Measurements from ENCODE around the gene A3GALT2.

Gene A3GALT2

GRCh38 chr1:33331444-33332356 lies 10.8 kb upstream of the A3GALT2 start:
- DNase-seq (ENCODE audit: low spot score) = no peak

DNA sequence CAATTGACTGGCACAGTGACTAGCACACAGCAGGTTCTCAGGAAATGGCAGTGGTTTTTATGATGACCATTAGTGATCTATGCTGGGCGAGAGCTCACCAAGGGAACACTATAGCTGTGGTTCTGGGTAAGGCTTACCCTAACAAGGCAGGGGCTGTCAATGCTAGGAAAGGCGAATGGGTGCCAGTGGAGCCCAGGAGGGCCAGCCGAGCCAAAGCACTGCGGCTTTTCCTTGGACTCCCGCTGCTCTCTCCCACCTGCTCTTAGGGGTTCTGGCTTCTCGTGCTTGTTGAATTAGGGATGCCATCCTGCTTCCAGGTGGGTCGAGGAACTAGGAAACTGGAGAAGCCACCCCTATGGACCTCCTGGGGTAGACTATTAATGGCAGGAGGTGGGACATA lies 10.0 kb upstream of the A3GALT2 start:
- no peak for DNase-seq (ENCODE audit: low spot score)

GRCh38 chr1:33330361-33330890 lies 9.5 kb upstream of the A3GALT2 start:
- DNase-seq (ENCODE audit: low spot score) = no peak

- no peak for DNase-seq (ENCODE audit: low spot score)
Observed at GRCh38 chr1:33329600-33330305, 8.9 kb upstream of the A3GALT2 start.

DNA sequence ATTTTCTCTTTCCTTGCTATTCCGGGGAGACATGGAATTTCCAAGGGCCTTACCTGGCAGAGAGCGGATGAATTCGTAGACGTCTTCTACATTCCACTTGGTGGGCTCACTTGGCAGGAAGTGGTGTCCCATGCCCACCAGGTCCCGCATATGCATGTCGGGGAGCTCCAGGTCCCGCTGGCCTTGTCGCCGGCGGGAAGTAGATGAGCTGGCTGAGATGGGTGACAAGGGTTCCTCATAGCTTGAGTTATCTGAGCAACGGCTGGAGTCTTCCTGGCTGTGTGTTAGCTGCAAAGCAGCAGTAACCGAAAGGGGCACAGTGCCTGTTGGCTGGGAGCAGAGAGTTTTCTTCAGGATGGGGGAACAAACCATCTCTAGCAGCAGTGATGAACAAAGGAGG lies 7.9 kb upstream of the A3GALT2 start:
- DNase-seq (ENCODE audit: low spot score) = no peak

DNA sequence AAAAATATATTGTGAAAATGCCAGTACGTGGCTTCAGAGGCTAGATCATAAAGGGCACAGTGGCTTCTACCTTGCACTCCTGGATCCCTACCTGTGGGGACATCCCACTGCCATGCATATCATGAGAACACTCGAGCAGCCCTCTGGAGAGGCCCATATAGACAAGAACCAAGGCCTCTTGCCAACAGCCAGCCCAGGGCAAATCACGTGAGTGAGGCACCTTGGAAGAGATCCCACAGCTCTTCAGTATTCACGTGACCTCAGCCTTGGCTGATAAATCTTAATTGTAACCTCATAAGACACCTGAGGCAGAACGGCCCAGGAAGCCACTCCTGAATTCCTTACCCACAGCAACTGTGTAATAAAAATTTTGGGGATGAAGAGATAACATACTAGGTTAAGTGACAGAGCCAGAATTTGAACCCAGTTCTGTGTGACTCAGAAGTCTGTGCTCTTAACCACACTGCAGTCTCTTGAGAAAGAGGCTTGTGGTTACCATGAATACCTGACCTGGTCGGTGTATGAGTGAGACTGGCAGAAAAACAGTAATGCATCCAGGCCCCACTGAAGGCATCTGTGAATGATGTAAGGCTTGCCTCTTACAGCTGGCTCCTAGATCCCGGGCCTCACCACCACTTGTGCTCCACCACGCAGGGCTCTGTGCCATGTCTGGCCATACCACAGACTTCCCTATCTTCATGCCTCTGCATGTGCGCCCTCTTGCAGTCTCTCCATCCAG lies 6.9 kb upstream of the A3GALT2 start:
- no peak for DNase-seq (ENCODE audit: low spot score)

DNA sequence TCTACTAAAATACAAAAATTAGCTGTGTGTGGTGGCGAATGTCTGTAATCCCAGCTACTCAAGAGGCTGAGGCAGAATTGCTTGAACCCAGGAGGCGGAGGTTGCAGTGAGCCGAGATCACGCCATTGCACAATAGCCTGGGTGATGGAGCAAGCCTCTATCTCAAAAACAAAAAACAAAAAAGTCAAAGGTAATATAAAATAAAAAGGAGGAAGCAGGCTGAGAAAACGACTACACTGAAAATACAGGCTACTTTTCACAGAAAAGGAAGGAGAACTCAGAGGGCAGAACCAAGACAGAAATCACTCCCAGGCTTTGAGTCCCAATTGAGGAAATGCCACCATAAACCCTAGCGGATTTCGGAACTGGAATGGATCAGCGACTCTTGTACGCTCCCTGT lies 5.9 kb upstream of the A3GALT2 start:
- no peak for DNase-seq (ENCODE audit: low spot score)

DNA sequence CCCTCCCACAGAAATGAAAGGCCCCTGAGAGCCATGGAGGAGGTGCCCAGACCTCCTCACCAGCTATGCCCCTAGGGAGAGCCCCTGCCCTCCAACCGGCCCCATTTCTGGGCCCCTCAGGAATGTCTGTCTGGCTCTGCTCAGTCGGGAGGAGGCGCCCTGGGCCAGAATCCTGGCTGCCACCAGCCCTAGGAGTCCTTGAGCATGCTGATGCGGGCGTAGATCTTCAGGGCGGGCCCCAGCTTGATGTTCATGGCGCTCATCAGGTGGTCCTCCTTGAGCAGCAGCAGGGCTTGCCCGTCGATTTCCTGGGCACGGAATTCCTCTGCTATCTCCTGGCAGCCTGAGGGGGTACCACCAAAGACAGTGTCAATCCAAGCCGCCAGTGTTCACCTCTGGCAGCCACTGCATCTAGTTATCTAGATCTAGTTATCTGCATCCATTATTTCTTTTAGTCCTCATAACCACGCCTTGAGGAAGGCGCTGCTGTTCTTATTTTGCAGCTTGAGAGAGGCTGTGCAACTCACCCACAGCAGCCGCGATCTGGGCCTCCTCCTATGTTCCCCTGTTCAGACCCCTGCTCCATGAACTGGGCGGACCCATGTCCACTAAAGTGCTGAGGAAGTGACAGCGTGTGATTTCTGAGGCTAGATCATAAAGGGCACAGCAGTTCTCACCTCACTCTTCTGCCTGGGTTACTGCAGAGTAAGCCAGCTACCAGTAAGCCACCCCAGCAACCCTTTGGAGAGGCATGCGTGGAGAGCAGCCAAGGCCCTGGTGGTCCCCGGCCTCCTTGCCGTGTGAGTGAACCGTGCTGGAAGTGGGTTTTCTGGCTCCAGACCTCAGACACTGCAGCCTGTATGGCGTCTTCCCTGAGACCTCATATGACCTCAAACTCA lies 4.0 kb upstream of the A3GALT2 start:
- no peak for DNase-seq (ENCODE audit: low spot score)

DNA sequence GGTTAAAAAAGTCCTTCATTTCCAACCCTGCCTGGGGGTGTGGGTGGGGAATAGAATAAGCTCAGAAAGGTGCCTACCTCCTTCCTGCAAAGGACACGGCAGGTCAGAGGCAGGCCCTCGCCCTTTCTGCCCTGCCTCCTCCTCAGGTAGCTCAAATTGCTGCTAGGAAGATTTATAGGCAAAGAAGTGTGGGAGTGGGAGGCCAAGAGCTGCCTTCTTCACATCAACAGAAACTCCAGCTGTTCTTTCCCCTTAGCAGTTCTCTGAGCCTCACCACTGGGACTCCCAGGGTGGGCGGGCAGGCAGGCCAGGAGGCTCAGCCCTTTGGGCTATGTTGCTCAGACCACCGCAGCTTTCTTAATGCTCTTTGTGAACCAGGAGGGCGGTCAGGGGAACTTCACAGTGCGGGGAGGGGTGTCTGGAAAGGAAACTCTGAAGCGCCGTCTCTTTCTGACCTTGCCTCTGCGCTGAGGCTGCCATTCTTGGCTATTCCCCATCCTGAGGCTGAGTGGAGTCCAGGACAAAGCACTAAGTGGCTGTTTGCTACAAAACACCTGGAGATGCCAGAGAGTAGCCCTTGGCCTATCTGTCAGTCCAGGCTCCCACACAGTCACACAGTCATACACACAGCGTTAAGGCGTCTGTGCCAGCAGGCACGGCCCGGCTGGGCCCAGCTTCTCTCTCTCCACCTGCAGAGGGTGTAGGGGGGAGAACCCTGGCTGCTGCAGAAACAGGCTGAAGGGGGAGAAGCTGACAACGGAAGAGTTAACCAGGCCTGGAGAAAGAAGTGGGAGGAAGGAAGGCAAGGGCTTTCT lies 3.0 kb upstream of the A3GALT2 start:
- DNase-seq (ENCODE audit: low spot score) = no peak

GRCh38 chr1:33322870-33323585 lies 2.1 kb upstream of the A3GALT2 start:
- no peak for DNase-seq (ENCODE audit: low spot score)

GRCh38 chr1:33322109-33322508 lies 1.2 kb upstream of the A3GALT2 start:
- peak; percentile 75 for DNase-seq (ENCODE audit: low spot score)

DNA sequence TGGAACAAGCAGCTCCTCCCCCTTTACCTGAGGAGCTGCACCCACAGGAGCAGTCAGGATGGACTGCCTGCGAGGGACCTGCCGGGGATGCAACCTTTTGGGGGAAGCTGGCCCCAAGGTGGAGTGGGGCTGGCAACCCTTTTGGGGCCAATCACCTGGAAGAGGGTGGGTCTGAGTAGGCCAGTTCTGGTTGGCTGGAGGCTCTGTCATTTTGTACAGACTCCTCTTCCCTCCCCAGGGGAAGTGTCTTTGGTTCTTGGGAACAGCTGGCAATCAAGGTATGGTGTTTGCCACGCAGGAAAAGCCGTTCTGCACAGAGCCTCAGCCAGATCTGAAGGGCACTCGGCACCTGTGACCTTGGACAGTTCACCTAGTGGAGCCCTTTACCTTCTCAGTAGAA lies 280 bp upstream of the A3GALT2 start:
- no peak for DNase-seq (ENCODE audit: low spot score)

DNA sequence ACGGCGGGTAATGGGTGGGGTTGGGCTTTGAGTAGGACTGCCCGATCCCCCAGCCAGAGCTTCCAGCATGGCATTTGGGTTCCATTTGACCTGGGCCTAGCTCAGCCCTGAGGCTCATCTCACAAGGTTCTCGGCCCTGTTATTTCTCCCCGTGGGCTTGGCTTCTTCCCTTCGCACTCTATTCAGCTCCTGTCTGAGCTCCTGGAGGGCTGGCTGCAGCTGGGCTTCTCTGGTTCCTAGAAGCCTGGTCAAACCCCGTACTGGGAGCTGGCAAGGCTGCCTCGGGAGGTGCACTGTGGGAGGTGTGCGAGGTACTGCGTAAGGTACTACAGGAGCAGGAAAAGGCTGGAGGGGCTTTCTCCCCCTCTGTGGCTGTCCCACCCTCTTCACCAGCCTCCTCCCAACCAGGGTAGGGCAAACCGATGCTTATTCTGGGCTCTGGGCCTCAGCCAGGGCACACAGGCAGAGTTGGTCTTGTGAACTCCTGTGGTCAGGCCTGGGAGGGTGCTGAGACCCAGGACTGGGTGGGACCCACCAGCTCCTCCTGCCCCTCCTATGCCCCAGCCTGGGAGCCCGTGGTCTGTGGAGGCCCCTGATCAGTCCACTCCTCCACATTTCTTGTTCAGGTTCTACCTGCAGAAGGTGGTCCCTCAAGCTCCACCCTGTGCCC lies 814 bp downstream of the A3GALT2 start:
- DNase-seq (ENCODE audit: low spot score) = no peak

- DNase-seq (ENCODE audit: low spot score) = no peak
Observed at GRCh38 chr1:33319186-33319948, 1.5 kb downstream of the A3GALT2 start.

DNA sequence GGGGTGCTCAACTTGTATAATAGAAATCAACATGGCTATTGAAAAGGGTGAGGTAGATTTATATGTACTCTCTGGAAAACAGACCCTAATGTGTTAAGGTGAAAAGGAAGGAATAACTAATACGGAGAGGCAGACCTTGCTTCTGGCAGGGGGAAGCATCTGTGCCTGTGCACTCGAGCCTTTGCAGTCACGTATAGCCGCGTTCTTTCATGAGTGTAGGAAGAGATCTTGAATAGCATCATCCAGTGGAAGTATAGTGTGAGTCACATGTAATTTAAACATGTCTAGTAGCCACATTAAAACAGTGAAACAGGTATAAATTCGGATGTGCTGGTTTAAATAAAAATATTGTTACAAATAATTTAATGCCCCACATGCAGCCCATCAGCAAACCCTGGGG lies 3.0 kb downstream of the A3GALT2 start:
- DNase-seq (ENCODE audit: low spot score) = no peak

DNA sequence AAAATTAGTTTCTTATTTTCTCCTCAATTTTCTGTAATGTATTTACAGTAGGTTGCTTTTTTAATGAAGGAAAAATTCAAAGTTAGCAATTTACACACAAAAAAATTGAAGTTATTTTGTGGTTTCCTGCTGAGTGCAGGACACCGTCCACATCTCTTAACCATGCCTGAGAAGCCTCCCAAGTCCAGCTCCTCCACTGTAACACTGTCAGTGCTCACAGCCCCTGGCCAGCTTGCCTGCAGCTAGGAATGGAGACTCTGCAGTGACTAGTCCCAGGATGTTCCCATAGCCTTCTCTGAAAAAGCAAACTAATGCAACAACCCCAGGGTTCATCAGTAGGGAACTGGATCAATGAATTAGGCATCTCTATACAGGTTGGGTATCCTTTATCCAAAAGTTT lies 3.5 kb downstream of the A3GALT2 start:
- no peak for DNase-seq (ENCODE audit: low spot score)

GRCh38 chr1:33316601-33317000 lies 4.3 kb downstream of the A3GALT2 start:
- DNase-seq (ENCODE audit: low spot score) = no peak

- DNase-seq (ENCODE audit: low spot score) = no peak
Observed at GRCh38 chr1:33314416-33314815, 6.5 kb downstream of the A3GALT2 start.

DNA sequence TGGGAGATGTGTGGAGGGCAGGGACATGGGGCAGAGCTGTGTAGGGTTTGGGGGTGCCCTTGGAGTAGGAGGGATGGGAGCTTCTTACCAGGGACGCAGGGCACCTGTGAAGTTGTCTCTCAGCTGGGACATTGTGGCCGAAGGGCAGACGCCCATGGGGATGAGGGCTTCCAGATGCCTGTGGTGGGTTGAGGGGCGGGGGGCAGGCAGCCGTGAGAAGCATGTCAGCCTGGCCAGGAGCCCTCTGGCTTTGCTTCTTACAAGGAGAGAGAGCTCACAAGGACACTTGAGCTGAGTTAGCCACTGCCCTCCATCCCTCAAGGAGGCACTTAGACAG lies 8.5 kb downstream of the A3GALT2 start:
- no peak for DNase-seq (ENCODE audit: low spot score)

All from D341Med (cell line).